ENCODE data around the gene IMPA2. TPM values are rescaled to one million over a fixed set of nuclear protein-coding genes. Genes with fewer than 3 reads are reported as not detected.

IMPA2 gene
- total and polyA plus RNA-seq, 2 of the 13 experiments (the other 11 are each of a cell fraction or from before 2014, with no cell fraction given): 37.8 to 71.8 TPM

DNA sequence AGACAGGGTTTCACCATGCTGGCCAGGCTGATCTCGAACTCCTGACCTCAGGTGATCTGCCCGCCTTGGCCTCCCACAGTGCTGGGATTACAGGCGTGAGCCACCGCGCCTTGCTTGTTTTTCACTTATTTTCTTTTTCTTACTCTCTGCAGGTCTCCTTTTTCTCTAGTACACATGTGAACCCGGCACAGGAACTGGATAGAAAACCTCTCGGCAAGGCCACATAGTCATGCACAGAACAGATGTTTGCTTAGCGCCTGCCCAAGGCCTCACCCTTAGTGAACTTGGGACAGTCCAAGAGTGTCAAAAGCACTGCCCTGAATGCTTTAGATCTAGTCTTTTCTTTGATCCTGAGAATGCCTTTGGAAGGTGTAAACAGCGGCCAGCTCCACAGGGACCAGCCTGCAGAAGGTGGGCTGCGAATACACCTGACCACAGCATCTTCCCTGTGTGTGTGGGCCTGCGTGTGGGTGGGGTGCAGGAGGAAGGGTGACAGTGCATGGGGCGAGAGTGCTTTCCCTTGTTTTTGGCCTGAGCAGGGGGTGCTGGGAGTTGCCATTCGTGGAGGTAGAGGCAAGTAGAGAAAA is 27.0 kb downstream of the IMPA2 start (continued):
- TF ChIP-seq, protein P1, sequence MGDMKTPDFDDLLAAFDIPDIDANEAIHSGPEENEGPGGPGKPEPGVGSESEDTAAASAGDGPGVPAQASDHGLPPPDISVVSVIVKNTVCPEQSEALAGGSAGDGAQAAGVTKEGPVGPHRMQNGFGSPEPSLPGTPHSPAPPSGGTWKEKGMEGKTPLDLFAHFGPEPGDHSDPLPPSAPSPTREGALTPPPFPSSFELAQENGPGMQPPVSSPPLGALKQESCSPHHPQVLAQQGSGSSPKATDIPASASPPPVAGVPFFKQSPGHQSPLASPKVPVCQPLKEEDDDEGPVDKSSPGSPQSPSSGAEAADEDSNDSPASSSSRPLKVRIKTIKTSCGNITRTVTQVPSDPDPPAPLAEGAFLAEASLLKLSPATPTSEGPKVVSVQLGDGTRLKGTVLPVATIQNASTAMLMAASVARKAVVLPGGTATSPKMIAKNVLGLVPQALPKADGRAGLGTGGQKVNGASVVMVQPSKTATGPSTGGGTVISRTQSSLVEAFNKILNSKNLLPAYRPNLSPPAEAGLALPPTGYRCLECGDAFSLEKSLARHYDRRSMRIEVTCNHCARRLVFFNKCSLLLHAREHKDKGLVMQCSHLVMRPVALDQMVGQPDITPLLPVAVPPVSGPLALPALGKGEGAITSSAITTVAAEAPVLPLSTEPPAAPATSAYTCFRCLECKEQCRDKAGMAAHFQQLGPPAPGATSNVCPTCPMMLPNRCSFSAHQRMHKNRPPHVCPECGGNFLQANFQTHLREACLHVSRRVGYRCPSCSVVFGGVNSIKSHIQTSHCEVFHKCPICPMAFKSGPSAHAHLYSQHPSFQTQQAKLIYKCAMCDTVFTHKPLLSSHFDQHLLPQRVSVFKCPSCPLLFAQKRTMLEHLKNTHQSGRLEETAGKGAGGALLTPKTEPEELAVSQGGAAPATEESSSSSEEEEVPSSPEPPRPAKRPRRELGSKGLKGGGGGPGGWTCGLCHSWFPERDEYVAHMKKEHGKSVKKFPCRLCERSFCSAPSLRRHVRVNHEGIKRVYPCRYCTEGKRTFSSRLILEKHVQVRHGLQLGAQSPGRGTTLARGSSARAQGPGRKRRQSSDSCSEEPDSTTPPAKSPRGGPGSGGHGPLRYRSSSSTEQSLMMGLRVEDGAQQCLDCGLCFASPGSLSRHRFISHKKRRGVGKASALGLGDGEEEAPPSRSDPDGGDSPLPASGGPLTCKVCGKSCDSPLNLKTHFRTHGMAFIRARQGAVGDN (CRISPR knock-in tag; IDR thresholded peaks at IDR 0.05): peak; percentile 87
- TF ChIP-seq, protein P2, sequence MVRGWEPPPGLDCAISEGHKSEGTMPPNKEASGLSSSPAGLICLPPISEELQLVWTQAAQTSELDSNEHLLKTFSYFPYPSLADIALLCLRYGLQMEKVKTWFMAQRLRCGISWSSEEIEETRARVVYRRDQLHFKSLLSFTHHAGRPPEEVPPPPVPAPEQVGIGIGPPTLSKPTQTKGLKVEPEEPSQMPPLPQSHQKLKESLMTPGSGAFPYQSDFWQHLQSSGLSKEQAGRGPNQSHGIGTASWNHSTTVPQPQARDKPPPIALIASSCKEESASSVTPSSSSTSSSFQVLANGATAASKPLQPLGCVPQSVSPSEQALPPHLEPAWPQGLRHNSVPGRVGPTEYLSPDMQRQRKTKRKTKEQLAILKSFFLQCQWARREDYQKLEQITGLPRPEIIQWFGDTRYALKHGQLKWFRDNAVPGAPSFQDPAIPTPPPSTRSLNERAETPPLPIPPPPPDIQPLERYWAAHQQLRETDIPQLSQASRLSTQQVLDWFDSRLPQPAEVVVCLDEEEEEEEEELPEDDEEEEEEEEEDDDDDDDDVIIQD (CRISPR knock-in tag; IDR thresholded peaks at IDR 0.05; ENCODE audit: low read depth): peak; percentile 79; the same call in 1 of the 2 replicates
- peak; percentile 25; the same call in 1 of the 2 replicates for TF ChIP-seq ZNF572 (CRISPR knock-in tag; IDR thresholded peaks at IDR 0.05)
- TF ChIP-seq, protein P3, sequence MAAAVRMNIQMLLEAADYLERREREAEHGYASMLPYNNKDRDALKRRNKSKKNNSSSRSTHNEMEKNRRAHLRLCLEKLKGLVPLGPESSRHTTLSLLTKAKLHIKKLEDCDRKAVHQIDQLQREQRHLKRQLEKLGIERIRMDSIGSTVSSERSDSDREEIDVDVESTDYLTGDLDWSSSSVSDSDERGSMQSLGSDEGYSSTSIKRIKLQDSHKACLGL (CRISPR knock-in tag; IDR thresholded peaks at IDR 0.05): no peak; the same call in 1 of the 2 replicates
- no peak for TF ChIP-seq SUZ12 (IDR thresholded peaks at IDR 0.05; ENCODE audit: low read depth, low read length)
- TF ChIP-seq, protein P4, sequence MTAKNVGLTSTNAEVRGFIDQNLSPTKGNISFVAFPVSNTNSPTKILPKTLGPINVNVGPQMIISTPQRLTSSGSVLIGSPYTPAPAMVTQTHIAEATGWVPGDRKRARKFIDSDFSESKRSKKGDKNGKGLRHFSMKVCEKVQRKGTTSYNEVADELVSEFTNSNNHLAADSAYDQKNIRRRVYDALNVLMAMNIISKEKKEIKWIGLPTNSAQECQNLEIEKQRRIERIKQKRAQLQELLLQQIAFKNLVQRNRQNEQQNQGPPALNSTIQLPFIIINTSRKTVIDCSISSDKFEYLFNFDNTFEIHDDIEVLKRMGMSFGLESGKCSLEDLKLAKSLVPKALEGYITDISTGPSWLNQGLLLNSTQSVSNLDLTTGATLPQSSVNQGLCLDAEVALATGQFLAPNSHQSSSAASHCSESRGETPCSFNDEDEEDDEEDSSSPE (CRISPR knock-in tag; IDR thresholded peaks at IDR 0.05): peak; percentile 55; the same call in 1 of the 2 replicates
- TF ChIP-seq SIX4 (CRISPR knock-in tag; IDR thresholded peaks at IDR 0.05): no peak; the same call in 1 of the 2 replicates
- TF ChIP-seq, protein P5, sequence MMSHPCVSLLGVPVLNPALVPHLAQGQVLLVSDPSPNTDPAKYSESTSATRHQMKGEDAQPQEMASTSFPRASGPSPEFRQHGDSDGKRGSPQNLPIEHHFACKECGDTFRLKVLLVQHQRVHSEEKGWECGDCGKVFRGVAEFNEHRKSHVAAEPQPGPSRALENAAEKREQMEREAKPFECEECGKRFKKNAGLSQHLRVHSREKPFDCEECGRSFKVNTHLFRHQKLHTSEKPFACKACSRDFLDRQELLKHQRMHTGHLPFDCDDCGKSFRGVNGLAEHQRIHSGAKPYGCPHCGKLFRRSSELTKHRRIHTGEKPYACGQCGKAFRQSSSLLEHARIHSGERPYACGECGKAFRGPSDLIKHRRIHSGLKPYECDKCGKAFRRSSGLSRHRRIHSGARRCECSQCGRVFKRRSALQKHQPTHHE (CRISPR knock-in tag; IDR thresholded peaks at IDR 0.05; ENCODE audit: borderline replicate concordance): peak; percentile 29; the same call in 1 of the 2 replicates
- TF ChIP-seq, protein P6, sequence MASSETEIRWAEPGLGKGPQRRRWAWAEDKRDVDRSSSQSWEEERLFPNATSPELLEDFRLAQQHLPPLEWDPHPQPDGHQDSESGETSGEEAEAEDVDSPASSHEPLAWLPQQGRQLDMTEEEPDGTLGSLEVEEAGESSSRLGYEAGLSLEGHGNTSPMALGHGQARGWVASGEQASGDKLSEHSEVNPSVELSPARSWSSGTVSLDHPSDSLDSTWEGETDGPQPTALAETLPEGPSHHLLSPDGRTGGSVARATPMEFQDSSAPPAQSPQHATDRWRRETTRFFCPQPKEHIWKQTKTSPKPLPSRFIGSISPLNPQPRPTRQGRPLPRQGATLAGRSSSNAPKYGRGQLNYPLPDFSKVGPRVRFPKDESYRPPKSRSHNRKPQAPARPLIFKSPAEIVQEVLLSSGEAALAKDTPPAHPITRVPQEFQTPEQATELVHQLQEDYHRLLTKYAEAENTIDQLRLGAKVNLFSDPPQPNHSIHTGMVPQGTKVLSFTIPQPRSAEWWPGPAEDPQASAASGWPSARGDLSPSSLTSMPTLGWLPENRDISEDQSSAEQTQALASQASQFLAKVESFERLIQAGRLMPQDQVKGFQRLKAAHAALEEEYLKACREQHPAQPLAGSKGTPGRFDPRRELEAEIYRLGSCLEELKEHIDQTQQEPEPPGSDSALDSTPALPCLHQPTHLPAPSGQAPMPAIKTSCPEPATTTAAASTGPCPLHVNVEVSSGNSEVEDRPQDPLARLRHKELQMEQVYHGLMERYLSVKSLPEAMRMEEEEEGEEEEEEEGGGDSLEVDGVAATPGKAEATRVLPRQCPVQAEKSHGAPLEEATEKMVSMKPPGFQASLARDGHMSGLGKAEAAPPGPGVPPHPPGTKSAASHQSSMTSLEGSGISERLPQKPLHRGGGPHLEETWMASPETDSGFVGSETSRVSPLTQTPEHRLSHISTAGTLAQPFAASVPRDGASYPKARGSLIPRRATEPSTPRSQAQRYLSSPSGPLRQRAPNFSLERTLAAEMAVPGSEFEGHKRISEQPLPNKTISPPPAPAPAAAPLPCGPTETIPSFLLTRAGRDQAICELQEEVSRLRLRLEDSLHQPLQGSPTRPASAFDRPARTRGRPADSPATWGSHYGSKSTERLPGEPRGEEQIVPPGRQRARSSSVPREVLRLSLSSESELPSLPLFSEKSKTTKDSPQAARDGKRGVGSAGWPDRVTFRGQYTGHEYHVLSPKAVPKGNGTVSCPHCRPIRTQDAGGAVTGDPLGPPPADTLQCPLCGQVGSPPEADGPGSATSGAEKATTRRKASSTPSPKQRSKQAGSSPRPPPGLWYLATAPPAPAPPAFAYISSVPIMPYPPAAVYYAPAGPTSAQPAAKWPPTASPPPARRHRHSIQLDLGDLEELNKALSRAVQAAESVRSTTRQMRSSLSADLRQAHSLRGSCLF (CRISPR knock-in tag; IDR thresholded peaks at IDR 0.05; ENCODE audit: borderline replicate concordance): no peak
- peak; percentile 71; the same call in 1 of the 2 replicates for TF ChIP-seq MIER2 (CRISPR knock-in tag; IDR thresholded peaks at IDR 0.05)
- TF ChIP-seq ZNF558 (CRISPR knock-in tag; IDR thresholded peaks at IDR 0.05; ENCODE audit: borderline replicate concordance): 0 out of 2 replicates have a peak, but pooled peaks have one; percentile 58

Data from HepG2 (cell line).